ENCODE measurements around the gene LAPTM5.

LAPTM5 gene

GRCh38 chr1:30721812-30722537 lies 35.6 kb downstream of the LAPTM5 start (continued):
- TF ChIP-seq ZSCAN18 (tag by site-specific recombination; IDR thresholded peaks at IDR 0.05) (no peak), ZNF426 (tag by site-specific recombination; IDR thresholded peaks at IDR 0.05) (no peak)

GRCh38 chr1:30721341-30721793 lies 36.2 kb downstream of the LAPTM5 start:
- ChIA-PET POLR2A (interaction anchor here (0.5 to 1.5 kb wide), 2 partner anchors 58 to 1955 kb away, joined by 3 to 7 read pairs; no protein-coding TSS in a partner anchor), CTCF (interaction anchor here (1.4 to 13.2 kb wide), 5 partner anchors 9 to 189 kb away, joined by 4 to 374 read pairs (median 51); no protein-coding TSS in a partner anchor)
- H3K36me3 ChIP-seq (ENCODE audit: control insufficient read depth in 2 of 2, insufficient read depth in 1 of 2, low read length in 2 of 2) = no peaks in the 10 kb centered on the region
- H3K4me3 ChIP-seq (ENCODE audit: low read depth, low read length) = no peak overlapping the region
- H3K27ac ChIP-seq (ENCODE audit: extremely low read depth, low read depth, low read length) = no peak overlapping the region
- no peaks in the 10 kb centered on the region for H3K4me1 ChIP-seq (ENCODE audit: control insufficient read depth, insufficient read depth, low read length)
- H3K9me3 ChIP-seq (ENCODE audit: control insufficient read depth, insufficient read depth, low read depth, low read length) = no peaks in the 10 kb centered on the region
- TF ChIP-seq YY1 (tag by site-specific recombination; IDR thresholded peaks at IDR 0.05) (no peak), ZNF48 (tag by site-specific recombination; IDR thresholded peaks at IDR 0.05) (no peak), PBX3 (CRISPR knock-in tag; IDR thresholded peaks at IDR 0.05) (no peak), ZNF621 (tag by site-specific recombination; IDR thresholded peaks at IDR 0.05) (no peak), ZNF214 (tag by site-specific recombination; IDR thresholded peaks at IDR 0.05; ENCODE audit: borderline replicate concordance) (no peak), ZNF26 (tag by site-specific recombination; IDR thresholded peaks at IDR 0.05) (no peak), ZNF555 (tag by site-specific recombination; conservative IDR thresholded peaks at IDR 0.05) (no peak), ZNF560 (tag by site-specific recombination; IDR thresholded peaks at IDR 0.05; ENCODE audit: borderline replicate concordance) (no peak), ZNF585B (tag by site-specific recombination; IDR thresholded peaks at IDR 0.05) (no peak), ZNF398 (tag by site-specific recombination; IDR thresholded peaks at IDR 0.05) (no peak), ZFP41 (tag by site-specific recombination; IDR thresholded peaks at IDR 0.05; ENCODE audit: borderline replicate concordance) (no peak), PATZ1 (tag by site-specific recombination; IDR thresholded peaks at IDR 0.05) (no peak), ZNF239 (tag by site-specific recombination; IDR thresholded peaks at IDR 0.05) (no peak), ZNF843 (tag by site-specific recombination; IDR thresholded peaks at IDR 0.05) (no peak), ZNF274 (IDR thresholded peaks at IDR 0.05; ENCODE audit: low read length) (no peak), ZNF274 (tag by site-specific recombination; IDR thresholded peaks at IDR 0.05; ENCODE audit: borderline replicate concordance) (no peak), PRDM2 (tag by site-specific recombination; IDR thresholded peaks at IDR 0.05; ENCODE audit: borderline replicate concordance) (no peak), MEIS1 (CRISPR knock-in tag; IDR thresholded peaks at IDR 0.05; ENCODE audit: borderline replicate concordance) (no peak)

All from HEK293 (cell line).